NK-92 treated with Interleukin-12 subunit alpha and Interleukin-12 subunit beta, amount 100 ng/mL, for 24 hours (cell line): ENCODE results near the gene SVEP1.
"Not testable (repeated sequence)": the region's sequence is repeated elsewhere in the genome, so short reads cannot be mapped to it uniquely, and the experiment has no call there.

Experiments
- DNase-seq: peaks from one replicate; lab custom pipeline; 2025; lab: John Stamatoyannopoulos, UW

SVEP1 gene

GRCh38 chr9:110579034-110579861 lies at the start of gene SVEP1:
Gene SVEP1, minus strand, starts transcription at chr9:110579741. Its CDS starts 198 bp downstream, at chr9:110579543.
- DNase-seq: no peak

GRCh38 chr9:110626101-110626829 lies 46.7 kb upstream of the SVEP1 start:
- peak; percentile 8 for DNase-seq

- no peak for DNase-seq
These were observed 44.0 kb upstream of the SVEP1 start for GRCh38 chr9:110623462-110624025.

GRCh38 chr9:110622368-110622767 lies 42.8 kb upstream of the SVEP1 start:
- DNase-seq: no peak

GRCh38 chr9:110620726-110621125 lies 41.2 kb upstream of the SVEP1 start:
- DNase-seq: no peak

- no peak for DNase-seq
These were observed 40.3 kb upstream of the SVEP1 start for GRCh38 chr9:110619831-110620230.

GRCh38 chr9:110615498-110615897 lies 36.0 kb upstream of the SVEP1 start:
- no peak for DNase-seq

GRCh38 chr9:110614576-110614975 lies 35.0 kb upstream of the SVEP1 start:
- DNase-seq: not testable (repeated sequence)

GRCh38 chr9:110606179-110606790 lies 26.7 kb upstream of the SVEP1 start:
- DNase-seq: no peak

- DNase-seq: no peak
These were observed 26.0 kb upstream of the SVEP1 start for GRCh38 chr9:110605565-110605964.

- DNase-seq: no peak
These were observed 24.6 kb upstream of the SVEP1 start for GRCh38 chr9:110604171-110604601.

GRCh38 chr9:110602281-110602680 lies 22.7 kb upstream of the SVEP1 start:
- peak; percentile 31 for DNase-seq

GRCh38 chr9:110601098-110601497 lies 21.6 kb upstream of the SVEP1 start:
- no peak for DNase-seq

- DNase-seq: no peak
These were observed 19.9 kb upstream of the SVEP1 start for GRCh38 chr9:110599468-110599867.

- DNase-seq: no peak
These were observed 12.7 kb upstream of the SVEP1 start for GRCh38 chr9:110592044-110592830.

GRCh38 chr9:110591526-110591925 lies 12.0 kb upstream of the SVEP1 start:
- no peak for DNase-seq

- DNase-seq: no peak
These were observed 11.3 kb upstream of the SVEP1 start for GRCh38 chr9:110590816-110591215.

- DNase-seq: no peak
These were observed 8.8 kb upstream of the SVEP1 start for GRCh38 chr9:110588296-110588695.

- no peak for DNase-seq
These were observed 3.7 kb upstream of the SVEP1 start for GRCh38 chr9:110583237-110583636.

GRCh38 chr9:110582156-110582555 lies 2.6 kb upstream of the SVEP1 start:
- DNase-seq: no peak

- no peak for DNase-seq
These were observed 1.3 kb upstream of the SVEP1 start for GRCh38 chr9:110580850-110581249.

GRCh38 chr9:110579862-110580219 lies 300 bp upstream of the SVEP1 start:
- DNase-seq: no peak
